Suprapubic skin (tissue), 4 donors: ENCODE data around the gene TSPAN33. TPM values are rescaled to one million over a fixed set of nuclear protein-coding genes. Genes with fewer than 3 reads are reported as not detected.
A peak's percentile ranks its signal among the peaks of the same experiment; 100 is the strongest.

Experiments used
- DNase-seq, 2 donors: peaks; one replicate each; pipeline ENCODE4 v3.0.0-alpha.2; 2019; ENCODE audit warnings: low spot score in 2 of 2
- H3K27ac ChIP-seq: fragments of 200-600 bp; sonication (generic); one replicate; pipeline ENCODE4 v1.5.1; 2019
- H3K27me3 ChIP-seq: fragments of 200-600 bp; sonication (generic); one replicate; pipeline ENCODE4 v1.5.1; 2019
- H3K36me3 ChIP-seq: fragments of 200-600 bp; sonication (generic); one replicate; pipeline ENCODE4 v1.5.1; 2019
- H3K4me1 ChIP-seq: fragments of 200-600 bp; sonication (generic); one replicate; pipeline ENCODE4 v1.5.1; 2019
- H3K4me3 ChIP-seq: fragments of 200-600 bp; sonication (generic); one replicate; pipeline ENCODE4 v1.5.1; 2019; ENCODE audit warnings: mild to moderate bottlenecking
- H3K9me3 ChIP-seq: fragments of 200-600 bp; sonication (generic); one replicate; pipeline ENCODE4 v1.5.1; 2019
- EP300 ChIP-seq: sonication (generic); formaldehyde crosslinking; IDR thresholded peaks from one replicate; pipeline ENCODE4 v1.6.1; 2017; ENCODE audit warnings: antibody characterized with exemption
- POLR2A ChIP-seq, 2 donors: fragments of 450-650 bp; IDR thresholded peaks; one replicate each; pipeline ENCODE4 v1.6.1; 2017; ENCODE audit warnings: antibody characterized with exemption in 2 of 2, mild to moderate bottlenecking in 2 of 2, moderate library complexity in 2 of 2
- POLR2AphosphoS5 ChIP-seq, 3 donors: sonication (generic); formaldehyde crosslinking; IDR thresholded peaks; one replicate each; pipeline ENCODE4 v1.6.1; 2017; ENCODE audit warnings: antibody characterized with exemption in 3 of 3
- WGBS: methylation state at CpG from one replicate; pipeline ENCODE4 v1.1.5; 2018; 5-methylcytosine and 5-hydroxymethylcytosine counted together
- total RNA-seq, 4 donors: library from RNA; depleted of rRNA; stranded (reverse); fragments of >200 nt; gene quantifications; one replicate each; pipeline ENCODE4 v1.1.0, GENCODE V29; 2016
- TF ChIP-seq, protein P1 (sequence below), 2 donors: fragments of 200-600 bp in 1 of 2; fragments of 450-650 bp in 1 of 2; sonication (generic) in 1 of 2; IDR thresholded peaks; one replicate each; pipeline ENCODE4 v1.5.1; 2016 to 2019; ENCODE audit warnings: antibody characterized with exemption in 2 of 2, mild to moderate bottlenecking in 1 of 2, moderate library complexity in 1 of 2

TSPAN33 gene
- total RNA-seq, 4 donors from 2014 or later, result 9.1 to 17.9 (median 11.1) TPM

DNA sequence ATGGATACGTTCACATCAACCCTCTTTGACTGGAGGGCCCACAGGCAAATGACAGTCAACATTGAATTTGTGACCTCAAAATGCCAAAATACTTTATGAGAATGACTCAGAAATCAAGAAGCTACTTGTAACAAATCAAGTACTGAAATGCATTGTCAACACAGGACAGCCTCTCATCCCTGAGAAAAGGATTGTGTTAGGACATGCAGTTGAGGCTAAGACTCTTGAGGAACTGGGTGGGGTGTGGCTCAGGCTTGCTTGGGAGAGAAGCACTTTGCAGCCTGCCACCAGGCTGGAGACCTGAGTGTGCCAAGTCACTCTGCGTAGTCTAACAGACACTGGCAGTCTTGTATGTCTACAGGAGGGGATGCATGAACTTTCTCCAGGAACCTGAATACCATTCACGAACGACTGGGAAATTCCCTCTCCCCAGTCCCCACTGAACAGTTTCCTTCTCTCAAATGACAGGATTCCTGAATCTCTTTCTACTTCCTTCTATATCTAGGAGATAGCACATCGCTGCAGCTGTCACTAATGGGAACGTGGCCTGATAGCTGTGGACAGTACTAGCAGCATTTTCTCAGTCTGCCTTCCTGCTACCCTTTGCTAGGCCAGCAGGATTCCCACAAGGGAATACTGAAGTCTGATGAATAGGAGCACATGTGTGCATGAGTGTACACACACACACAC, 40.6 kb downstream of the TSPAN33 start:
- WGBS, result 44% methylated on average over 6 of the region's 6 CpGs
- no peak overlapping the region for H3K27ac ChIP-seq
- TF ChIP-seq EP300 (no peak), POLR2A (IDR thresholded peaks at IDR 0.05) (no peak), POLR2AphosphoS5 (IDR thresholded peaks at IDR 0.05) (peak in 1 of 3 donors; percentile 19)
- TF ChIP-seq, protein P1, sequence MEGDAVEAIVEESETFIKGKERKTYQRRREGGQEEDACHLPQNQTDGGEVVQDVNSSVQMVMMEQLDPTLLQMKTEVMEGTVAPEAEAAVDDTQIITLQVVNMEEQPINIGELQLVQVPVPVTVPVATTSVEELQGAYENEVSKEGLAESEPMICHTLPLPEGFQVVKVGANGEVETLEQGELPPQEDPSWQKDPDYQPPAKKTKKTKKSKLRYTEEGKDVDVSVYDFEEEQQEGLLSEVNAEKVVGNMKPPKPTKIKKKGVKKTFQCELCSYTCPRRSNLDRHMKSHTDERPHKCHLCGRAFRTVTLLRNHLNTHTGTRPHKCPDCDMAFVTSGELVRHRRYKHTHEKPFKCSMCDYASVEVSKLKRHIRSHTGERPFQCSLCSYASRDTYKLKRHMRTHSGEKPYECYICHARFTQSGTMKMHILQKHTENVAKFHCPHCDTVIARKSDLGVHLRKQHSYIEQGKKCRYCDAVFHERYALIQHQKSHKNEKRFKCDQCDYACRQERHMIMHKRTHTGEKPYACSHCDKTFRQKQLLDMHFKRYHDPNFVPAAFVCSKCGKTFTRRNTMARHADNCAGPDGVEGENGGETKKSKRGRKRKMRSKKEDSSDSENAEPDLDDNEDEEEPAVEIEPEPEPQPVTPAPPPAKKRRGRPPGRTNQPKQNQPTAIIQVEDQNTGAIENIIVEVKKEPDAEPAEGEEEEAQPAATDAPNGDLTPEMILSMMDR (IDR thresholded peaks at IDR 0.05), result no peak
- H3K36me3 ChIP-seq, result no peaks in the 10 kb centered on the region
- DNase-seq, result no peak
- peaks cover 30% of the 10 kb centered on the region for H3K4me1 ChIP-seq
- H3K9me3 ChIP-seq, result no peaks in the 10 kb centered on the region
- no peak overlapping the region for H3K4me3 ChIP-seq
- no peaks in the 10 kb centered on the region for H3K27me3 ChIP-seq

DNA sequence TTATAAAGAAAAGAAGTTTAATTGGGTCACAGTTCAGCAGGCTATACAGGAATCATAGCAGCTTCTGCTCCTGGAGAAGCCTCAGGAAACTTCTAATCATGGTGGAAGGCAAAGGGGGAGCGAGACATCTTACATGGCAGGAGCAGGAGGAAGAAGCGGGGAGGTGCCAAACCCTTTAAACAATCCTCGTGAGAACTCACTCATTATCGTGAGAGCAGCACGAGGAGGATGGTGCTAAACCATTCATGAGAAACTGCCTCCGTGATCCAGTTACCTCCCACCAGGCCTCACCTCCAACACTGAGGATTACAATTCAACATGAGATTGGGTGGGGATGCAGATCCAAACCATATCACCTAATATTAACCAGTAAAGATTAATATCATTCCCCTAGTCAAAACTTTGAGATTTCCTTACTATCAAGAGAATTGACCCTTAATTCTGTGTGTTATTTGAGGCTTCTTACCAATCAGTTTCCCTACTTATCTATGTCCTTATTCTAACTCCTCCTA, 42.3 kb downstream of the TSPAN33 start:
- H3K27me3 ChIP-seq, result no peaks in the 10 kb centered on the region
- H3K36me3 ChIP-seq, result no peaks in the 10 kb centered on the region
- no peak for DNase-seq
- WGBS, result 92% methylated on average over 6 of the region's 6 CpGs
- no peak overlapping the region for H3K4me3 ChIP-seq
- H3K4me1 ChIP-seq, result peaks cover 40% of the 10 kb centered on the region
- TF ChIP-seq POLR2AphosphoS5 (IDR thresholded peaks at IDR 0.05) (no peak), POLR2A (IDR thresholded peaks at IDR 0.05) (no peak), EP300 (no peak)
- TF ChIP-seq, protein P1 (IDR thresholded peaks at IDR 0.05), result no peak
- H3K9me3 ChIP-seq, result no peaks in the 10 kb centered on the region
- H3K27ac ChIP-seq, result no peak overlapping the region

DNA sequence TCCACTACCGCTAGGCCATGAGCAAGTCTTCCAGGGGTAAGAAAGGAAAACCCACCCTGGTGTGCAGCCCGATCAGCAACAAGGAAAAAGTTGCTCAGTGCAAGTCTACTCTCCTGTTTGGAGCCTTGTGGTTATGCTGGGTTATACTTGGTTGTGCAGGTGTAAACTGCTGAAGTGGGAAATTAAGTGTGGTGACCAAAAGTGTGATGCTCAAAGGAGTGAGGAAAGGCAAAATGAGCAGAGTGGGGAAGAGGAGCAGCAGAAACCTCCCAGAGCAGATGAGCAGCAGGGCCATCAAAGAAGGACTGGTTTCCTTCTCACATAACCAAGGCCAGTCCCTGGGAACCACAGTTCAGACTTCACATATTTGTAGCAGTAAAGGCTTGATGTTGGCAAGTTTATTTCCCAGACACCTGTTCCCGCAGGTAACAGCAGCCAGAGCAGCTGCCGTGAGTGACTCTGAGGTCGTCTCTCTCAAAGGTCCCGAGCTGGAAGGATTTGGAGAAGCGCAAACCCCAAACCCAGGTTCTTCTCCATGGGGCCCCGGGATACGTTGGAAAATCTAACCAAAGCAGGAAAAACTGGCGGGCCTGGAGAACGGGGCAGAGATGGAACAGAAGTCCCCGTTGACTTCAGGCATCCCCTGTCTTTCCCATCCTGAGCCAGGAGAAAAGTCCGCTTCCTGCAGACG, 43.3 kb downstream of the TSPAN33 start:
- no peak for DNase-seq
- Histone ChIP-seq H3K4me3 (peak overlapping the region; percentile 88), H3K4me1 (peaks cover 40% of the 10 kb centered on the region), H3K9me3 (no peaks in the 10 kb centered on the region), H3K27me3 (no peaks in the 10 kb centered on the region), H3K36me3 (no peaks in the 10 kb centered on the region), H3K27ac (no peak overlapping the region)
- WGBS, result 38% methylated on average over 6 of the region's 14 CpGs
- TF ChIP-seq POLR2AphosphoS5 (IDR thresholded peaks at IDR 0.05) (no peak), POLR2A (IDR thresholded peaks at IDR 0.05) (no peak), EP300 (no peak)
- TF ChIP-seq, protein P1 (IDR thresholded peaks at IDR 0.05), result no peak

DNA sequence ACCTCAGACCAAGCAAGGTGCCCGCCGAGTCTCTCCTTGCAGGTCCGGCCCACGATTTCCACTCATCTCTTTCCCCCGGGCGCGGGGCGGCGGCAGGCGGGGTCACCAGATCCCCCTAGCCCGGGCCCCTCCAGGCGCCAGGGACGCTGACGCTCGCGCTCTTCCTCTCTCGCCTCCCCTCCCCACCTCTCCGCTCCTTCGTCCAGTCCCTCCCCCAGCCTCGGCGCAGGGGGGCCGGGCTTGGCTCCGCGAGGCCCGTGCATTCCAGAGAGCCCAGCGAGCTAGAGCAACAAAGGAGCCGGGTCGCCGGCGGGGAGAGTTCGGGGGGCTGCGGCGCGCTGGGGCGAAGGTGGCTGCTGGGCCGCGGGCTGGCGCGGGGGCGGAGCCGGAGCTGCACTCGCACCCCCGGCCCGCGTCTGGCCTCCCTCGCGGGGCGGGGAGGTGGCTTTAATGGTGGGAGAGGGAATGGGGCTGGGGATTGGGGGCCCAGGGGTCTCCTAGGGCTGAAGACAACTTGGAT, 43.9 kb downstream of the TSPAN33 start, which contains the start of gene SMO:
Gene SMO (plus strand): TSS at position 262 of the 520 bp plus-strand sequence. CDS start 519 bp downstream, outside the sequence.
- DNase-seq, result no peak
- 2% methylated on average over 10 of the region's 48 CpGs for WGBS

More for the DNA sequence above, 43.9 kb downstream of the TSPAN33 start, which contains the start of gene SMO:
- Histone ChIP-seq H3K9me3 (no peaks in the 10 kb centered on the region), H3K4me1 (peaks cover 40% of the 10 kb centered on the region), H3K27me3 (no peaks in the 10 kb centered on the region), H3K27ac (peak within 1 kb of the TSS; percentile 28), H3K4me3 (peak within 1 kb of the TSS; percentile 88), H3K36me3 (no peaks in the 10 kb centered on the region)
- TF ChIP-seq, protein P1 (IDR thresholded peaks at IDR 0.05), result no peak
- no peak for TF ChIP-seq EP300
- no peak for TF ChIP-seq POLR2A (IDR thresholded peaks at IDR 0.05)
- TF ChIP-seq POLR2AphosphoS5 (IDR thresholded peaks at IDR 0.05), result no peak
